SK-N-SH (cell line): ENCODE measurements around the gene OR13J1. TPM values are rescaled to one million over a fixed set of nuclear protein-coding genes. Genes with fewer than 3 reads are reported as not detected.

Source experiments
- CTCF ChIA-PET: fragments of 300-600, 350-600 bp; formaldehyde crosslinking; extraction: SDS; loops from one replicate; lab custom pipeline; 2021; lab: Yijun Ruan, JAX
- POLR2A ChIA-PET: fragments of 350-600 bp; sonication (Branson Sonifier 250); formaldehyde crosslinking; extraction: SDS; loops from one replicate; lab custom pipeline; 2020; ENCODE audit warnings: antibody characterized with exemption, inconsistent platforms; lab: Yijun Ruan, JAX
- DNase-seq: peaks from one replicate; pipeline ENCODE4 v3.0.0; 2012
- H2AFZ ChIP-seq: fragments of 200-600 bp; sonication (generic); 2 replicates; pipeline ENCODE4 v1.8.1; 2016; ENCODE audit warnings: antibody characterized with exemption, mild to moderate bottlenecking, low read depth
- H3F3A ChIP-seq: fragments of 200-600 bp; sonication (generic); replicated peaks from 2 replicates; pipeline ENCODE3; 2016; ENCODE audit warnings: antibody characterized with exemption, mild to moderate bottlenecking; ENCODE audit not compliant: insufficient read depth
- H3K27ac ChIP-seq, 2 experiments: fragments of 200-500 bp in 1 of 2; fragments of 200-600 bp in 1 of 2; sonication (Bioruptor generic) in 1 of 2; sonication (generic), shearing (Covaris generic) in 1 of 2; 2 replicates each; pipeline versions ENCODE4 v1.5.1 to v1.6.1; 2014 to 2016; ENCODE audit warnings: low read depth in 2 of 2, inconsistent platforms in 1 of 2, low read length in 1 of 2, mild to moderate bottlenecking in 1 of 2, mixed read lengths in 1 of 2
- H3K27me3 ChIP-seq: fragments of 200-600 bp; sonication (generic), shearing (Covaris generic); 2 replicates; pipeline ENCODE4 v1.6.1; 2016; ENCODE audit warnings: mixed run types; ENCODE audit not compliant: insufficient read depth
- H3K36me3 ChIP-seq, 2 experiments: fragments of 200-500 bp in 1 of 2; fragments of 200-600 bp in 1 of 2; sonication (Bioruptor generic) in 1 of 2; sonication (generic) in 1 of 2; replicated peaks in 1 of 2; 2 replicates each; pipeline versions ENCODE3 to v1.5.1; 2014 to 2016; ENCODE audit warnings: low read length in 1 of 2, mild to moderate bottlenecking in 1 of 2; ENCODE audit not compliant: insufficient read depth in 2 of 2, control insufficient read depth in 1 of 2
- H3K4me1 ChIP-seq, 2 experiments: fragments of 200-500 bp in 1 of 2; fragments of 200-600 bp in 1 of 2; sonication (Bioruptor generic) in 1 of 2; sonication (generic), shearing (Covaris generic) in 1 of 2; 2 replicates each; pipeline versions ENCODE4 v1.5.1 to v1.6.1; 2014 to 2016; ENCODE audit warnings: low read depth in 1 of 2, low read length in 1 of 2, mixed run types in 1 of 2; ENCODE audit not compliant: insufficient read depth in 2 of 2, control insufficient read depth in 1 of 2
- H3K4me2 ChIP-seq: fragments of 200-600 bp; sonication (generic), shearing (Covaris generic); 2 replicates; pipeline ENCODE4 v1.6.1; 2017; ENCODE audit warnings: mixed run types
- H3K4me3 ChIP-seq, 2 experiments: fragments of 200-500 bp in 1 of 2; fragments of 200-600 bp in 1 of 2; sonication (Bioruptor generic) in 1 of 2; sonication (generic), shearing (Covaris generic) in 1 of 2; 2 replicates each; pipeline versions ENCODE4 v1.5.1 to v1.8.1; 2014 to 2016; ENCODE audit warnings: low read depth in 2 of 2, inconsistent platforms in 1 of 2, low read length in 1 of 2, mild to moderate bottlenecking in 1 of 2, mixed read lengths in 1 of 2, moderate library complexity in 1 of 2
- H3K79me2 ChIP-seq: fragments of 200-600 bp; sonication (generic); 2 replicates; pipeline ENCODE4 v1.8.1; 2017; ENCODE audit warnings: mild to moderate bottlenecking; ENCODE audit not compliant: insufficient read depth
- H3K9ac ChIP-seq: fragments of 200-600 bp; sonication (generic); 2 replicates; pipeline ENCODE4 v1.6.1; 2017; ENCODE audit warnings: mixed run types
- H3K9me2 ChIP-seq: fragments of 200-600 bp; sonication (generic); 2 replicates; pipeline ENCODE4 v1.6.1; 2017; ENCODE audit warnings: mixed run types
- H3K9me3 ChIP-seq: fragments of 200-600 bp; sonication (generic); 2 replicates; pipeline ENCODE4 v1.6.1; 2017; ENCODE audit warnings: mixed run types, mild to moderate bottlenecking, moderate library complexity
- H4K20me1 ChIP-seq: fragments of 200-600 bp; sonication (generic); 2 replicates; pipeline ENCODE4 v1.6.1; 2017; ENCODE audit warnings: mild to moderate bottlenecking, mixed run types; ENCODE audit not compliant: insufficient read depth
- CHD2 ChIP-seq: fragments of 150-350 bp; IDR thresholded peaks from 2 replicates; pipeline ENCODE4 v1.6.1; 2018; ENCODE audit warnings: low read length; ENCODE audit not compliant: partially characterized antibody
- CTCF ChIP-seq: fragments of 200-600 bp; sonication (generic); IDR thresholded peaks from 2 replicates; pipeline ENCODE4 v1.6.1; 2017; ENCODE audit warnings: antibody characterized with exemption, mild to moderate bottlenecking, moderate library complexity
- ELF1 ChIP-seq: IDR thresholded peaks from 2 replicates; pipeline ENCODE4 v1.4.0; 2012
- EP300 ChIP-seq, 2 experiments: IDR thresholded peaks; 2 replicates each; pipeline versions ENCODE4 v1.4.0 to v1.6.1; 2012; ENCODE audit warnings: borderline replicate concordance in 1 of 2, low read depth in 1 of 2, low read length in 1 of 2
- FOSL2 ChIP-seq: IDR thresholded peaks from 2 replicates; pipeline ENCODE4 v1.4.0; 2012; ENCODE audit warnings: low read depth, mild to moderate bottlenecking, moderate library complexity, borderline replicate concordance
- FOXM1 ChIP-seq: IDR thresholded peaks from 2 replicates; pipeline ENCODE4 v1.4.0; 2012; ENCODE audit warnings: low read depth, mild to moderate bottlenecking
- GABPA ChIP-seq: IDR thresholded peaks from 2 replicates; pipeline ENCODE4 v1.4.0; 2012; ENCODE audit warnings: low read depth, mild to moderate bottlenecking
- GATA2 ChIP-seq: sonication (generic); formaldehyde crosslinking; IDR thresholded peaks from 2 replicates; pipeline ENCODE4 v1.5.0; 2020; ENCODE audit warnings: mild to moderate bottlenecking, missing genetic modification reagents
- JUND ChIP-seq: IDR thresholded peaks from 2 replicates; pipeline ENCODE4 v1.4.0; 2012
- NFIC ChIP-seq: IDR thresholded peaks from 2 replicates; pipeline ENCODE4 v1.4.0; 2012; ENCODE audit warnings: borderline replicate concordance
- PBX3 ChIP-seq: IDR thresholded peaks from 2 replicates; pipeline ENCODE4; 2012
- POLR2AphosphoS5 ChIP-seq: IDR thresholded peaks from 2 replicates; pipeline ENCODE4 v1.6.1; 2012; ENCODE audit warnings: low read depth, low read length
- REST ChIP-seq: IDR thresholded peaks from 2 replicates; pipeline ENCODE4 v1.6.1; 2012; ENCODE audit warnings: mild to moderate bottlenecking, low read depth, low read length, moderate library complexity
- RXRA ChIP-seq: IDR thresholded peaks from 2 replicates; pipeline ENCODE4 v1.4.0; 2012; ENCODE audit warnings: low read depth, mild to moderate bottlenecking, borderline replicate concordance
- SIN3A ChIP-seq: IDR thresholded peaks from 2 replicates; pipeline ENCODE4 v1.6.1; 2012; ENCODE audit warnings: low read depth, mild to moderate bottlenecking, low read length, moderate library complexity, borderline replicate concordance
- SMC3 ChIP-seq: IDR thresholded peaks from 2 replicates; pipeline ENCODE4 v1.6.1; 2012; ENCODE audit warnings: low read depth, low read length, improper control_type of control experiment
- TCF12 ChIP-seq: IDR thresholded peaks from 2 replicates; pipeline ENCODE4 v1.4.0; 2012
- USF2 ChIP-seq: fragments of 150-350 bp; IDR thresholded peaks from 2 replicates; pipeline ENCODE4 v1.6.1; 2017; ENCODE audit warnings: antibody characterized with exemption, low read length, low read depth, borderline replicate concordance
- WGBS: methylation state at CpG from one replicate; pipeline ENCODE4 v1.1.6; 2017; ENCODE audit warnings: low lambda C conversion rate; 5-methylcytosine and 5-hydroxymethylcytosine counted together
- polyA plus RNA-seq, 3 experiments: library from polyadenylated mRNA; depleted of rRNA; stranded (reverse); fragments of >200 nt; gene quantifications; 2 replicates each; pipeline ENCODE4 v1.2.3, GENCODE V29; 2012
- TF ChIP-seq, protein P1 (sequence below): fragments of 150-350 bp; IDR thresholded peaks from 2 replicates; pipeline ENCODE4 v1.6.1; 2016; ENCODE audit warnings: mild to moderate bottlenecking, low read depth, low read length
- TF ChIP-seq, protein P2 (sequence below): IDR thresholded peaks from 2 replicates; pipeline ENCODE4 v1.4.0; 2012; ENCODE audit warnings: low read depth

Gene OR13J1
- polyA plus RNA-seq, 1 of the 3 experiments (the other 2 are of a cell fraction) = not detected

DNA sequence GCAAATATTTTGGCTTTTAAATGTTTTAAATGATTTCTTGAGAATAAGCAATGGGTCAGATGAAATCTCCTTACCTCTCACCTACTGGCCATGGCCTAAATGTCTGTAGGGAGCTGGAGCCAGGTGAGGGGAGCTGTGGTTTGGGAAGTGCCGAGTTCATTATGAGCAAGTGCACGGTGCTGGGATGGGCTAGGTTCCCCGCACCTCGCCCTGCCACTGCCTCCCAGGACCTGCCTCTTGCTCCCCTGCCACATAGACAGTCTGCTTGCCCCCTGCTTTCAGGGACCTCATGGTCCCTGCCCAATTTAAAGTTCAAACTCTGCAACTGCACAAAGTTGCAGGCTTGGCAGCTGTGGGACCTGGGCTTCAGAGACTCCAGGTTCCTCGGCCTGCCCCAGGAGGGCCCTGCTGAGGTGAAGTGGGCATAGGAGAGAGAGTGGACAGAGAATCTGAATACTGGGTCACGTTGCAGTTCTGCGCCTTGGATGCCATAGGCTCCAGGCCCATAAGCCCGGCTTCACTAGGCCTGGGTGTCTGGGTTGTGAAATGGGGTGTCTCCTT, 5.4 kb downstream of the OR13J1 start:
- H3K4me2 ChIP-seq = no peak overlapping the region
- DNase-seq = no peak
- ChIA-PET POLR2A (no interaction called here), CTCF (interaction anchor here (1.0 to 4.9 kb wide), 6 partner anchors 13 to 75 kb away, joined by 3 to 25 read pairs (median 6); no protein-coding TSS in a partner anchor)
- no peaks in the 10 kb centered on the region for H3K9me2 ChIP-seq
- no peaks in the 10 kb centered on the region for H3K79me2 ChIP-seq
- TF ChIP-seq EP300 (IDR thresholded peaks at IDR 0.05; ENCODE audit: borderline replicate concordance in 1 of 2, low read depth in 1 of 2, low read length in 1 of 2) = no peak
- TF ChIP-seq JUND = no peak
- no peak for TF ChIP-seq USF2
- no peak for TF ChIP-seq FOXM1
- no peak for TF ChIP-seq RXRA
- TF ChIP-seq GATA2 (CRISPR knock-in tag) = no peak
- no peak for TF ChIP-seq CTCF
- TF ChIP-seq, protein P1, sequence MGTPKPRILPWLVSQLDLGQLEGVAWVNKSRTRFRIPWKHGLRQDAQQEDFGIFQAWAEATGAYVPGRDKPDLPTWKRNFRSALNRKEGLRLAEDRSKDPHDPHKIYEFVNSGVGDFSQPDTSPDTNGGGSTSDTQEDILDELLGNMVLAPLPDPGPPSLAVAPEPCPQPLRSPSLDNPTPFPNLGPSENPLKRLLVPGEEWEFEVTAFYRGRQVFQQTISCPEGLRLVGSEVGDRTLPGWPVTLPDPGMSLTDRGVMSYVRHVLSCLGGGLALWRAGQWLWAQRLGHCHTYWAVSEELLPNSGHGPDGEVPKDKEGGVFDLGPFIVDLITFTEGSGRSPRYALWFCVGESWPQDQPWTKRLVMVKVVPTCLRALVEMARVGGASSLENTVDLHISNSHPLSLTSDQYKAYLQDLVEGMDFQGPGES = no peak
- no peak for TF ChIP-seq PBX3
- no peak for TF ChIP-seq ELF1
- TF ChIP-seq NFIC = no peak
- no peak for TF ChIP-seq SMC3
- no peak for TF ChIP-seq REST
- no peak for TF ChIP-seq POLR2AphosphoS5
- TF ChIP-seq FOSL2 = no peak
- TF ChIP-seq SIN3A = no peak
- TF ChIP-seq TCF12 = no peak
- TF ChIP-seq, protein P2, sequence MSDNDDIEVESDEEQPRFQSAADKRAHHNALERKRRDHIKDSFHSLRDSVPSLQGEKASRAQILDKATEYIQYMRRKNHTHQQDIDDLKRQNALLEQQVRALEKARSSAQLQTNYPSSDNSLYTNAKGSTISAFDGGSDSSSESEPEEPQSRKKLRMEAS = no peak
- TF ChIP-seq GABPA = no peak
- TF ChIP-seq CHD2 = no peak
- peaks cover 0 to 3% of the 10 kb centered on the region in 2 experiments; a peak in 1 of 4 replicates for H3K4me1 ChIP-seq
- WGBS = 87% methylated on average over 4 of the region's 8 CpGs
- H3K36me3 ChIP-seq = no peaks in the 10 kb centered on the region
- no peaks in the 10 kb centered on the region for H4K20me1 ChIP-seq
- H3K27me3 ChIP-seq = no peaks in the 10 kb centered on the region; the same call in 1 of the 2 replicates
- no peaks in the 10 kb centered on the region for H3F3A ChIP-seq
- no peak overlapping the region for H3K4me3 ChIP-seq
- H3K27ac ChIP-seq = no peak overlapping the region
- no peaks in the 10 kb centered on the region for H3K9me3 ChIP-seq
- H3K9ac ChIP-seq = no peak overlapping the region
- H2AFZ ChIP-seq = no peak overlapping the region
